ENCODE results near the gene SIVA1.
A peak's percentile ranks its signal among the peaks of the same experiment; 100 is the strongest.

The SIVA1 gene

GRCh38 chr14:104797115-104798044, 44.4 kb downstream of the SIVA1 start:
- H3K27me3 ChIP-seq (ENCODE audit: insufficient read depth, low read length) = peaks cover 6% of the 10 kb centered on the region
- H2AFZ ChIP-seq (ENCODE audit: insufficient read depth, low read length, poor library complexity) = no peak overlapping the region
- no peak overlapping the region for H3K9ac ChIP-seq (ENCODE audit: low read length)
- H2BK120ac ChIP-seq (ENCODE audit: insufficient read depth, low read length, poor library complexity) = no peak overlapping the region
- no peak overlapping the region for H2AK5ac ChIP-seq (ENCODE audit: low read length)
- WGBS (ENCODE audit: extremely low coverage, insufficient coverage, insufficient read length) = no CpG with 5 or more reads among the region's 18 CpGs
- no peak overlapping the region for H3K27ac ChIP-seq (ENCODE audit: low read depth, low read length)
- H3K4me2 ChIP-seq (ENCODE audit: low read length) = no peak overlapping the region
- H3K4me3 ChIP-seq (ENCODE audit: low read depth, low read length) = no peak overlapping the region
- peak; percentile 80 to 88 for DNase-seq
- H3K36me3 ChIP-seq (ENCODE audit: control insufficient read depth in 1 of 2, insufficient read depth in 2 of 2, low read length in 2 of 2) = peaks cover 7 to 12% of the 10 kb centered on the region in 2 experiments
- H3K9me3 ChIP-seq (ENCODE audit: insufficient read depth, low read depth, low read length) = peaks cover 7% of the 10 kb centered on the region
- H3K18ac ChIP-seq (ENCODE audit: low read length) = no peak overlapping the region
- peaks cover 24% of the 10 kb centered on the region for H3K79me1 ChIP-seq (ENCODE audit: low read length)
- H4K8ac ChIP-seq (ENCODE audit: low read depth, low read length) = no peak overlapping the region
- H3K23ac ChIP-seq (ENCODE audit: low read length) = no peak overlapping the region
- H2BK12ac ChIP-seq (ENCODE audit: low read length) = no peak overlapping the region
- H4K91ac ChIP-seq (ENCODE audit: low read depth, low read length) = no peak overlapping the region
- no peak overlapping the region for H2BK5ac ChIP-seq (ENCODE audit: low read depth, low read length, poor library complexity)
- peaks cover 23 to 33% of the 10 kb centered on the region in 2 experiments for H3K4me1 ChIP-seq (ENCODE audit: control insufficient read depth in 1 of 2, insufficient read depth in 2 of 2, low read length in 2 of 2)
- H4K12ac ChIP-seq (ENCODE audit: low read depth, low read length) = no peak overlapping the region
- H3K14ac ChIP-seq (ENCODE audit: low read length) = no peak overlapping the region
- H3K4ac ChIP-seq (ENCODE audit: low read depth, low read length) = no peak overlapping the region
- H3K79me2 ChIP-seq (ENCODE audit: control insufficient read depth, insufficient read depth, low read length, poor library complexity) = peaks cover 26% of the 10 kb centered on the region

- H3K23ac ChIP-seq (ENCODE audit: low read length) = no peak overlapping the region
- peaks cover 6% of the 10 kb centered on the region for H3K27me3 ChIP-seq (ENCODE audit: insufficient read depth, low read length)
- no peak overlapping the region for H4K91ac ChIP-seq (ENCODE audit: low read depth, low read length)
- no peak overlapping the region for H3K18ac ChIP-seq (ENCODE audit: low read length)
- peaks cover 24% of the 10 kb centered on the region for H3K79me1 ChIP-seq (ENCODE audit: low read length)
- no peak overlapping the region for H3K27ac ChIP-seq (ENCODE audit: low read depth, low read length)
- H3K4me2 ChIP-seq (ENCODE audit: low read length) = no peak overlapping the region
- peaks cover 2 to 6% of the 10 kb centered on the region in 2 experiments for H3K36me3 ChIP-seq (ENCODE audit: control insufficient read depth in 1 of 2, insufficient read depth in 2 of 2, low read length in 2 of 2)
- no peak overlapping the region for H3K4ac ChIP-seq (ENCODE audit: low read depth, low read length)
- H3K79me2 ChIP-seq (ENCODE audit: control insufficient read depth, insufficient read depth, low read length, poor library complexity) = peaks cover 23% of the 10 kb centered on the region
- no peak overlapping the region for H2BK12ac ChIP-seq (ENCODE audit: low read length)
- WGBS (ENCODE audit: extremely low coverage, insufficient coverage, insufficient read length) = no CpG with 5 or more reads among the region's 16 CpGs
- H3K14ac ChIP-seq (ENCODE audit: low read length) = no peak overlapping the region
- no peak overlapping the region for H2AFZ ChIP-seq (ENCODE audit: insufficient read depth, low read length, poor library complexity)
- H2AK5ac ChIP-seq (ENCODE audit: low read length) = peak overlapping the region; percentile 27
- DNase-seq = no peak
- no peak overlapping the region for H3K4me3 ChIP-seq (ENCODE audit: low read depth, low read length)
- H4K8ac ChIP-seq (ENCODE audit: low read depth, low read length) = no peak overlapping the region
- H2BK120ac ChIP-seq (ENCODE audit: insufficient read depth, low read length, poor library complexity) = no peak overlapping the region
- no peak overlapping the region for H4K12ac ChIP-seq (ENCODE audit: low read depth, low read length)
- H3K9me3 ChIP-seq (ENCODE audit: insufficient read depth, low read depth, low read length) = peaks cover 7% of the 10 kb centered on the region
- H3K4me1 ChIP-seq (ENCODE audit: control insufficient read depth in 1 of 2, insufficient read depth in 2 of 2, low read length in 2 of 2) = peaks cover 20 to 27% of the 10 kb centered on the region in 2 experiments
- no peak overlapping the region for H2BK5ac ChIP-seq (ENCODE audit: low read depth, low read length, poor library complexity)
- H3K9ac ChIP-seq (ENCODE audit: low read length) = no peak overlapping the region
Observed at GRCh38 chr14:104798300-104799243, 45.6 kb downstream of the SIVA1 start.

GRCh38 chr14:104799244-104800014, 46.5 kb downstream of the SIVA1 start:
- no CpG with 5 or more reads among the region's 21 CpGs for WGBS (ENCODE audit: extremely low coverage, insufficient coverage, insufficient read length)
- peak overlapping the region; percentile 72 for H3K4me3 ChIP-seq (ENCODE audit: low read depth, low read length)
- H3K27me3 ChIP-seq (ENCODE audit: insufficient read depth, low read length) = peaks cover 6% of the 10 kb centered on the region
- no peak for DNase-seq
- H2AFZ ChIP-seq (ENCODE audit: insufficient read depth, low read length, poor library complexity) = peak overlapping the region; percentile 61
- no peak overlapping the region for H2BK5ac ChIP-seq (ENCODE audit: low read depth, low read length, poor library complexity)
- H4K8ac ChIP-seq (ENCODE audit: low read depth, low read length) = peak overlapping the region; percentile 83
- H3K9me3 ChIP-seq (ENCODE audit: insufficient read depth, low read depth, low read length) = peaks cover 7% of the 10 kb centered on the region
- H3K14ac ChIP-seq (ENCODE audit: low read length) = peak overlapping the region; percentile 58
- H2AK5ac ChIP-seq (ENCODE audit: low read length) = peak overlapping the region; percentile 22
- H3K4me1 ChIP-seq (ENCODE audit: control insufficient read depth in 1 of 2, insufficient read depth in 2 of 2, low read length in 2 of 2) = peaks cover 15 to 19% of the 10 kb centered on the region in 2 experiments
- peaks cover 2 to 6% of the 10 kb centered on the region in 2 experiments for H3K36me3 ChIP-seq (ENCODE audit: control insufficient read depth in 1 of 2, insufficient read depth in 2 of 2, low read length in 2 of 2)
- H3K9ac ChIP-seq (ENCODE audit: low read length) = peak overlapping the region; percentile 86
- peak overlapping the region; percentile 85 for H3K4me2 ChIP-seq (ENCODE audit: low read length)
- peak overlapping the region; percentile 24 for H3K4ac ChIP-seq (ENCODE audit: low read depth, low read length)
- no peak overlapping the region for H3K23ac ChIP-seq (ENCODE audit: low read length)
- H4K91ac ChIP-seq (ENCODE audit: low read depth, low read length) = peak overlapping the region; percentile 93
- H3K18ac ChIP-seq (ENCODE audit: low read length) = peak overlapping the region; percentile 35
- peak overlapping the region; percentile 88 for H4K12ac ChIP-seq (ENCODE audit: low read depth, low read length)
- peak overlapping the region; percentile 60 for H2BK120ac ChIP-seq (ENCODE audit: insufficient read depth, low read length, poor library complexity)
- H3K79me2 ChIP-seq (ENCODE audit: control insufficient read depth, insufficient read depth, low read length, poor library complexity) = peaks cover 16% of the 10 kb centered on the region
- H3K27ac ChIP-seq (ENCODE audit: low read depth, low read length) = no peak overlapping the region
- H2BK12ac ChIP-seq (ENCODE audit: low read length) = peak overlapping the region; percentile 44
- peaks cover 22% of the 10 kb centered on the region for H3K79me1 ChIP-seq (ENCODE audit: low read length)
